Left renal pelvis (tissue), 4 donors: ENCODE results near the gene NDEL1. TPM values are rescaled to one million over a fixed set of nuclear protein-coding genes. Genes with fewer than 3 reads are reported as not detected.
A peak's percentile ranks its signal among the peaks of the same experiment; 100 is the strongest.
"Not testable (repeated sequence)": the region's sequence is repeated elsewhere in the genome, so short reads cannot be mapped to it uniquely, and the experiment has no call there.

ENCODE experiments used
- DNase-seq, 4 donors: peaks; one replicate each; pipeline ENCODE4 v3.0.0-alpha.2; 2013; ENCODE audit warnings: low read depth in 4 of 4, low spot score in 3 of 4
- polyA plus RNA-seq, 4 donors: library from polyadenylated mRNA; unstranded; fragments of 120-200 nt; gene quantifications; one replicate each; pipeline ENCODE4 v1.2.1, GENCODE V29; 2013; ENCODE audit not compliant: insufficient read length in 4 of 4

The NDEL1 gene
- polyA plus RNA-seq, result 10 to 100 TPM; 43.6 to 57.2 (median 51.1) TPM

GRCh38 chr17:8435245-8436168, at the start of gene NDEL1:
NDEL1 (plus strand) TSS chr17:8435884; CDS start chr17:8444272, 8,388 bp downstream.
- DNase-seq, result peak; percentile 92 to 97 (median 94)

DNA sequence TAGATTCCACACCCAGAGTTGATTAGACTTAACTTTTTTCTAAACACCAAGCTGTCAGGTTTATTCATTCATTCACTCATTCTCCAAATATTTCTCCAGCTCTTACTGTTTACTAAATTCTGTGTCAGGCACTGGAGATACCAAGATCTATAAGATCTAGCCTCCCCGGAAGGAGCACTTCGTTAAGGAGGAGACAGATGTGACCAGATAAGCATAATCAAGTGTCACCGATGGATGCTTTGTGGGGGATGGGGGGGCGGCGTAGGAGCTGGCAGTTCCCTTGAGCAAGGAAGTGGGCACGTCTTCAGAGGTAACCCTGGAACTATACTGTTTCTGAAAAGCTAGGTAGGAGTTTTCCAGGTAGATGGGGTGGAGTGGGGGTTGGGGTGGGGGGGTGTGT, 48.8 kb upstream of the NDEL1 start:
- DNase-seq, result no peak

DNA sequence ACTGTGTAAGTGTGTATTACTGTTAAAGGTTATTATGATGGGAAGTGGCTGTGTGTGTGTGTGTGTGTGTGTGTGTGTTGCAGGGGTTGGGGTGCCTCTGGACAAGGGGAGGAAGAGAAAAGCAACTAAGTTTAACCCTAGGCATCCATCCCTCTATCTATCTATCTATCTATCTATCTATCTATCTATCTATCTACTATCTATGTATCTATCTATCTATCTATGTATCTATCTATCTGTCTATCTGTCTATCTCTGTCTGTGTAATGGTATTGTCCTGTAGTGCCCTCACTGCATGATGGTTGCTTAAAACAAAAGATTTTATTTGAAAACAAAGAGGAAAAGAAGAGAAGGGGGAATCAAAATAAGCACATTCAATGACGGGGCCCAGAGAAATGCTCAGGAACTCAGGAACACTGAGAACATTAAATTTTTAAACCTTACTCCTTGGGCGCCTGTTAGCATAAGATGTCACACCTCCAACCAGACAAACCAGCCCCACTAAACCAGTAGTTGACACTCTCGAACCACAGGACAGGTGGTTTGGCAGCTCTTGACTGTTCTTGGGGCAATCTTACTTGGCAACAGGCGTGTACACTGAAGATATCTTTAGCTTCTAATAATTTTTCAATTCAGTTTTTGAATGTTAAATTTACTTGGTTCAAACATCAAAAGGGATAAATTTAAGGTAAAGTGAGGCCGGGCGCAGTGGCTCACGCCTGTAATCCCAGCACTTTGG, 47.6 kb upstream of the NDEL1 start:
- DNase-seq, result no peak

- DNase-seq, result no peak
These were observed 44.0 kb upstream of the NDEL1 start for GRCh38 chr17:8391711-8392110.

DNA sequence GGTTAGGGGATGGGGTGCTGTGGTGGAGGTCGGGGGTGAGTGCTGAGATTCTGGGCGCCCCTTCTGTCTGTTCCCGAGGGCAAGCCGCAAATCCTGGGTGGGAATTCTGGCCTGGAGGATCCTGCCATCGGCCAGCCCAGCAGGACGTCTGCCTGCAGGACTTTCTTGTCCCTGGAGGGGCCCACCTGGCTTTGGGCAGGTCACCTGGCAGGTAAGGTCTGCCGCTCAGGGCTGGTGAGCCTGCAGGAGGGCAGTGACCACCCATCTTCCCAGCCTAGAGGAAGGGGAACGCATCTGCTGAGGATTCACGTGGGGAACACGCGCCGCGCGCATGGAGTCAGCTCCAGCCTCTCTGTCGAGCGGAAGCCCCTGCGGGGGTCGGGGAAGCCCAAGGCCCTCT, 43.4 kb upstream of the NDEL1 start:
- DNase-seq, result no peak

DNA sequence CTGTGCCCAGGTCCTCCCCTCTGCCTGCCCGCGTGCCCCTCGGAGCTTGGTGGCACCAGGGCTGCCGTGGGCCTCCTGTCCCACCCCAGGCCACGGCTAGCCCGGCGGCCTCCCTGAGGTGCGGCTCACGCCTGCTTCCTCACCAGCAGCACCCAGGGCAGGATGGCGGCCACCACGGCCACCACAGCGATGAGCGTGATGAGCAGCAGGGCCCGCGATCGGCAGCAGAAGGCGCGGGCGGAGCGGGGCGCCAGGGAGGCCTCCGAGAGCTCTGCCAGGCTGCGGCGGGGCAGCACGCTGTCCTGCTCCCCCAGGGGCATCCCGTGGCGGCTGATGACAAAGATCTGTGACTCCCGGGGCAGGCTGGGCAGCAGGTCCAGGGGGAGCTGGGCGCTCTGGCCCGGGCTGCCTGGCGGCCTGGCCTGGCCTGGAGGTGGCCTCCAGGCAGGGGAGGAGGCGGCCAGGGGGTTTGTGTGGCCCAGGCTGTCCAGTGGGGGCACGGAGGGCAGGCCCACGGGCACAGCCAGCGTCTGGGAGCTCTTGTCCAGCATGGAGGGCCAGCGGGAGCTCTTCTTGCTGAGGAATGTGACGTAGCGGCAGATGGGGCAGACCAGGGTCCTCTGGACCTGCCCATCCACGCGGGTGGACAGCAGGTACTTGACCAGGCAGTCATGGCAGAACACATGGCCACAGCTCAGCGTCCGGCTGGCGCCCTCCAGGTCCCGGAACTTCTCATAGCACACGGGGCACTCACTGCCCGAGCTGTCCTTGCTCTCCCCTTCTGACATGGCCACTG, 42.8 kb upstream of the NDEL1 start:
- DNase-seq, result no peak

DNA sequence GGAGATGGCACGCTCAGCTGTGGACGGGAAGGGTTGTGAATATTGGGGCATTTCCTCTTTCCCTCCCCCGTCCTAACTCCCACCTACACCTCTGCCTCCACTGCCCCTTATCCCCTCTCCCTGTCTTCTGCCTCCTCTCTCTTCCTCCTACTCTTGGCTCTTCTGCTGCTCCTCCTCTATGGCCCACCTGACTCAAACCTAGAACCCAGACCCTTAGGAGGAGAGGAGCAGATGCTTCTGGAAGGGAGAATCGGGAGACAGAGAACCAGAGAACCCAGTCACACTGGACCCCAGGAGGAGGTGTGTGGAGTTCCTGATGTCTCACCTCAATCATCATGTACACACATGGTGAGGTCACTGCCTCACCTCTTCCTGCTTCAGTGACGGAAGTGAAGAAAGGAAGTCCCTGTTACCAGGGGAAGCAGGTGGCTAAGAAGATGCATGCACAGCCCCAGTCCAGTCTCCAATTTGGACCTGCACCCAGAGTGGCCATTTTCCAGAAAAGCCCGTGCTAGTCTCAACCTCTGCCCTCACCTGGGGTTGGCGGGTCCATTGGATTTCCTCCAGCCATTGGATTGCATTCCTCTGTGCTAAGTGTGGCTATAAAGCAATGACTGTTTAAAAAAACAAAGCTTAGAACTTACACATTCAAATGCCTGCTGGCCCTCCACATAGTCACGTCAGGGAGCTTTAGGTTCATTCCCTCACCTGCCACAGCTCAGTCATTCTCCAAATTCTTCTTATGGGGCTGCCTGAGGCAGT, 42.0 kb upstream of the NDEL1 start:
- DNase-seq, result no peak

DNA sequence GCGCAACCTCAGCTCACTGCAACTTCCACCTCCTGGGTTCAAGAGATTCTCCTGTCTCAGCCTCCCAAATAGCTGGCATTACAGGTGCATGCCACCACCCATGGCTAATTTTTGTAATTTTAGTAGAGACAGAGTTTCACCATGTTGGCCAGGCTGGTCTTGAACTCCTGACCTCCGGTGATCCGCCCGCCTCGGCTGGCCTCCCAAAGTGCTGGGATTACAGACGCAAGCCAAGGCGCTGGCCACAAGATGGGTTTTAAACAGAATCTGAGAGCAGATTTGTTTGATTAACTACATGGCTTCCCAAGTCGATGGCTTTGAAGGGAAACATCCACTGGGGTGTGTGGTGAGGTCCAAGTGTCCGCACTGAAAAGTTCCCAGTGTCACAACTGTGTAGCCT, 41.2 kb upstream of the NDEL1 start:
- DNase-seq, result not testable (repeated sequence)

DNA sequence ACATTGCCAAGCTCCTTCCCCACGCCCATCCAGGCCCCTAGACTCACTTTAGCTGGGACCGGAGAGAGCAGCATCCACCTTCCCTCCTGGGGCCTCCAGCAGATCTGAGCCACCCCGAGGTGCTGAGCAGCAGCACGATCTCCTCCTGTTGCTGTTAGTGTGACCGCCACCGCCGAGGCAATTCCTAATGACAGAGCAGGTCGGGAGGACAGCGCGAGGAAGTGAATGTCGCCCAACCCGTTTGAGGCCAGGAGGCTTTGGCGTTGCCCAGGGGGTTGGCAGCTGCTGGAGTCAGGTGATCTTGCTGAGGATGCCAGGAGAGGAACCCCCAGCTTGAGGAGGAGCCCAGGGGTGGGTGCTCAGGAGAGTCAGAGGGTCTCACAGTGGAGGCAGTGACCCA, 38.0 kb upstream of the NDEL1 start, which contains the start of gene RNF222:
RNF222 (minus strand) TSS at position 192 of the 400 bp plus-strand sequence. CDS start 4,366 bp downstream, outside the sequence.
- no peak for DNase-seq

DNA sequence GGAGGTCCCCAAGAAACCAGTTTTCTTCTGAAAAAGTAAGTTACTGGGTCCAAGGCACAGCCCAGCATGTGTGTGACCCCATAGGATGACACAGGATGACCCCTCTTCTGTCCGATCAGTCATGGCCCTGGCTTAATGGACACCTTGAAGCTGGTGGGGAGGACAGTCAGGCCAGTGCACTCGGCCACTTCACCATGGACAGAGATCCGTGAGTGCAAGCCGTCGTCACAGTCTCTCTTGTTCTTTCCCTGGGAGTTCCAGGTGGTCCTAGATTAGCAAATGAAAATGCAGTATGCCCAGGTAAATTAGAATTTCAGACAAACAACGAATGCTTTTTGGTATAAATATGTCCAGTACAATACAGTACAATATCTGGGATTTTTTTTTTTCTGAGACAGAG, 36.7 kb upstream of the NDEL1 start:
- no peak for DNase-seq

- DNase-seq, result no peak
These were observed 34.6 kb upstream of the NDEL1 start for GRCh38 chr17:8401107-8401506.

- no peak for DNase-seq
These were observed 32.7 kb upstream of the NDEL1 start for GRCh38 chr17:8402921-8403536.

DNA sequence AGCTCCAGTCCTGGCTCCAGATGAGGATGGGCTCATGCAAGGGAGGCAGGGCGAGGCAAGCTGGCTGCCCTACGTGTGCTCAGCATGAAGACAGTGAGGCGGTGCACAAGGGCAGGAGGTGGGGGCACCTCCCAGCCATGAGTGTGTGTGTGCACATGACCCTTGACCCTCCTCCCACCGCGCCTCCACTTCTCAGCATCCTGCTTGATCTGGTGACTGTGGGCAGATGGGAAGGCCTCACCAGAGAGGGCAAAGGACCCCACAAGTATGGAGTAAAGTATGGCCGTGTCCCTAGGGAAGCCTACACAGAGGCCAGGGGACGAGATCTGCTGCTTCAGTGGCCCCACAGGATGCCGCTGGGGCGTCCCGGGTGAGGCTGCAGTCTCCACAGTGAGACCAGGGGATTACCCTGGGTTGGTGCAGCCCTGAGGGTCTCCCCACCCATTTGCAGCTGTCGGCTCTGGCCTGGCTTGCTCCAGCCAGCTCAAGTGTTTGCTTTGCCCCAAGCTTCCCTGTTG, 30.1 kb upstream of the NDEL1 start:
- no peak for DNase-seq

DNA sequence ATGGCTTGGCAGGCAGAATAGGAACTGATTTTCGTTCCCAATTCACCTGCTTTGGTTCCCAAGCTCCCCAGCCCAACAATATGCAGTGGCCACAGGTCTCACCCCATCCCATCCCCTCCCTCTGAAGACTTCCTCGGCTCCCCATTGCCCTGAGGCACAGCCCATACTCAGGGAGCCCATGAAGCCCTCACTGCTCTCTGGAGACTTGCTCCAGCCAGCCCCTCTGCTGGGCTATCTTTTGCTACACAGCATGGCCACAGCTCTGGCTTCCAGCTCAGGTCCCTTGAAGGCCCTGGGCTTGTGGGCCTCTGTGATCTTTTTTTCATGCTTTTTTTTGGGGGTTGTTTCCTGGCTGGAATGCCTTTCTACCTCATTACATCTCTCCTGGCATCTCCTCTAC, 29.5 kb upstream of the NDEL1 start:
- no peak for DNase-seq

- DNase-seq, result no peak
These were observed 27.3 kb upstream of the NDEL1 start for GRCh38 chr17:8408371-8408770.

DNA sequence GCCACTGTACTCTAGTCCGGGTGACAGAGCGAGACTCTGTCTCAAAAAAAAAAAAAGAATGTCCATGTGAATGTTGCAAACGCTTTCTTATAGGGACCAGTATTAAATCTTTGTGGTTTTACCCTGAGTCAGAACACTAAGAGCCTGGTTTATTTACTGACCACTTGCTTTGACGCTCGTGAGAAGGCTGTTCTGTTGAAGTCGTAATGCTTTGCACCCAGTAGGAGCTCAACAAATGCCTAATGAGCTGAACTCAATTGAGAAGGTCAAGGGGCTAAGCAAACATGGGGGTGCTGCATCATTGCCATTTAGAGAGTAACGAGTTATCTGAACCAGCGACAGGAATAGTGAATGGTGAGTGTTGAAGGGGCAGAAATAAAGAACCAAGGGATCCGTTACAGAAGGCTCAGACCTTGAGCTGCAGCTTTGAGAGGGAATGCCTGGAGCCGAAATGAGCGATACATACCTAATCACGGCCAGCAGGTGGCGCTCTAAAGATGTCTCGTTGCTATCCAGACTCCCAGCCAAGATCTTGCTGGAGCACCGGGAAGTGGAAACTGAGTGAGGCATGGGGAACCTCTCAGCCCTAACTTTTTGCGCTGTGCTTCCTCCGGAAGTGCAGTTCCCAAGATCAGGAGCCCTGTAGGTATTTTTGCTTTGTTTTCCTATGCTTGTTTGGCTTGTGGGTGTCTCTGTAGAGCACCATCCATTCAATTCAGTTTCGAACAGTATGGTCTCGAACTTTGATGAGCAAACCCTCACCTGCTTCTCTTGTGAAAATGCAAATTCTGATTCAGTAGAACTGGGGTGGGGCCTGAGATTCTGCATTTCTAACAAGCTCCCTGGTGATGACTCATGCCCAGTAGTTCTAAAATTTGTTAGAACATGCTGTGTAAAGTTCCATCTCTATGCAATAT, 25.5 kb upstream of the NDEL1 start:
- DNase-seq, result peak; percentile 70 to 87 (median 80)

GRCh38 chr17:8410883-8411238, 24.8 kb upstream of the NDEL1 start:
- no peak for DNase-seq

GRCh38 chr17:8412089-8412488, 23.6 kb upstream of the NDEL1 start:
- no peak for DNase-seq
